ENCODE measurements around the gene ZFHX2. TPM values are rescaled to one million over a fixed set of nuclear protein-coding genes. Genes with fewer than 3 reads are reported as not detected.

Gene ZFHX2
- total RNA-seq, 2 experiments from 2014 or later = 1.5 to 1.8 TPM

DNA sequence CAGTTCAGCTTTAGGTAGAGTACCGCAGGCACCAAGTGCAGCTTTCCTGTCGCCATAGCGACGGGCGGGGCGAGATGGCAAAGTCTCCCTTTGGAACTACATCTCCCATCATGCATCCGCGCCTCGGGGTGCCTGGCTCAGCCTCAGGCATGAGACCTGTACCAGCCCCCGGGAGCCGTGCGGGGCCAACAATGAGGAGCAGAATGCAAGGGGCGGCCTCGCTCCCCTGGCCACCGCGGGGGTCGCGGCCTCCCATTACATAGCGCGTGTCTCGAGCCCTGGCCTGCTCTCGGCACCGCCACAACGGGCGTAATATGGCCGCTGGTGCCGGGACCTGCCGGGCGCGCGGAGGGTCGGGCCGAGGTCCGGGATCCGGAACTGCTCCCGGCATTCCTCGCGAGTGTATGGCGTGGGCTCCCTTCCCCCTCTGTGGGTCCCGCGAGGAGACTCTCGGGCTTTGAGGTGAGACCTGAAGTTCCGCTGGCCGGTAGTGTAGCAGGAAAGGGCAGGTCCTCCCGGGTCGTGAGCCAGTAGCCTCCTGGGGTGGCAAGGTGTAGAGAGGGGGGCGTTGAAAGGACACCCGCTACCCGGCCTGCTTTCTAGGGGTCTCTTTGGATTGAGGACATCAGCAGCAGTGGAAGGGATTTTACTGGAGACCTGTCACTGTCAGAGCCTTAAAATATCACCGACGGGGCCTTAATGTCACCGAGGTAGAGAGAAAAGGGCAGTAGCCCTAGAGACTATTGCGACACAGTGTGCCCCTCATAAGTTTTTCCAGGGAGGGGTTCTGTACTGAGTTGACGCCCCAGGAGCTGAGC is 4.5 kb upstream of the ZFHX2 start, which contains the start of gene THTPA:
TSS of gene THTPA (plus strand) at position 390 of the 818 bp plus-strand sequence. CDS start 487 bp downstream, outside the sequence.
- POLR2A ChIA-PET = interaction anchor here (0.6 to 3.0 kb wide), 7 partner anchors 9 to 256 kb away, joined by 3 to 16 read pairs (median 4); partner anchors contain the start of gene AP1G2
- CTCF ChIA-PET = interaction anchor here (0.6 to 9.3 kb wide), 6 partner anchors 11 to 791 kb away, joined by 3 to 148 read pairs (median 4); partner anchors contain the start of gene AP1G2

GRCh38 chr14:23555533-23555881 is 3.9 kb upstream of the ZFHX2 start:
- peaks cover 19% of the 10 kb centered on the region for H3K36me3 Mint-ChIP-seq (ENCODE audit: low read depth)
- ChIA-PET POLR2A (interaction anchor here (0.6 to 1.0 kb wide), 4 partner anchors 12 to 255 kb away, joined by 3 to 11 read pairs (median 4); partner anchors contain the start of gene AP1G2), CTCF (interaction anchor here (0.9 to 9.3 kb wide), 2 partner anchors 12 to 77 kb away, joined by 5 to 148 read pairs; partner anchors contain the start of gene AP1G2)
- peak overlapping the region; percentile 90 for H3K27ac Mint-ChIP-seq
- peaks cover 40% of the 10 kb centered on the region for H3K4me1 Mint-ChIP-seq
- DNase-seq = no peak
- H3K27me3 Mint-ChIP-seq = no peaks in the 10 kb centered on the region
- H3K9me3 Mint-ChIP-seq = no peaks in the 10 kb centered on the region
- H3K4me3 Mint-ChIP-seq = peak overlapping the region; percentile 97

More for the DNA sequence above, 4.5 kb upstream of the ZFHX2 start, which contains the start of gene THTPA:
- Mint-ChIP-seq H3K27ac (peak within 1 kb of the TSS; percentile 90), H3K9me3 (no peaks in the 10 kb centered on the region), H3K4me3 (peak within 1 kb of the TSS; percentile 97), H3K36me3 (ENCODE audit: low read depth) (peaks cover 24% of the 10 kb centered on the region), H3K27me3 (no peaks in the 10 kb centered on the region), H3K4me1 (peaks cover 43% of the 10 kb centered on the region)
- DNase-seq = peak; percentile 95

DNA sequence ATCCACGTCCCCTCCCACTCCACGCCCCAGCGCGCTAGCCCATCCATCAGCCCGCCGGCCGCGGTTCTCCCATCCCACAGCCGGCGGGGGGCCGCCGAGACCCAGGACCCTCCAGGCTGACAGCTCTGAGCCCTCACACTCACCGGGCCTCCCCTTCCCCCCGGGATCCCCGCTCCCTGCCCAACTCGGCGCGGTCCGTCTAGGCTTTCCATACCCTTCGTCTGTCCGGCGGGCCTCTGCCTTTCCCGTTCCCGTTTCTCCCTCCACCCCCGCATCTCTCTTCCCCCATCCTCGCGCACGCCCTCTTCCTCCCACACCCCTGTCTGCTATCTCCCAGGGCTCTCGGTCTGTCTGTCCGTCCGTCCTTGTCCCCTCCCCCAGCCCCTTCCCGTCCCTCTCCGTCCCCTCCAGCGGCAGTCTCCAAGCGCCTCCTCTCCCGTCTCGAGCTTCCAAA is 726 bp downstream of the ZFHX2 start:
- H3K27me3 Mint-ChIP-seq = no peaks in the 10 kb centered on the region
- no peak overlapping the region for H3K27ac Mint-ChIP-seq
- ChIA-PET POLR2A (interaction anchor here (1.0 kb wide), 1 partner anchor 81 kb away, joined by 3 read pairs; the partner anchor contains the start of gene NGDN), CTCF (interaction anchor here (1.6 to 2.1 kb wide), 2 partner anchors 10 to 13 kb away, joined by 3 to 14 read pairs; no protein-coding TSS in a partner anchor)
- no peak overlapping the region for H3K4me3 Mint-ChIP-seq
- no peak for DNase-seq
- H3K36me3 Mint-ChIP-seq (ENCODE audit: low read depth) = no peaks in the 10 kb centered on the region
- peaks cover 11% of the 10 kb centered on the region for H3K4me1 Mint-ChIP-seq
- no peaks in the 10 kb centered on the region for H3K9me3 Mint-ChIP-seq

DNA sequence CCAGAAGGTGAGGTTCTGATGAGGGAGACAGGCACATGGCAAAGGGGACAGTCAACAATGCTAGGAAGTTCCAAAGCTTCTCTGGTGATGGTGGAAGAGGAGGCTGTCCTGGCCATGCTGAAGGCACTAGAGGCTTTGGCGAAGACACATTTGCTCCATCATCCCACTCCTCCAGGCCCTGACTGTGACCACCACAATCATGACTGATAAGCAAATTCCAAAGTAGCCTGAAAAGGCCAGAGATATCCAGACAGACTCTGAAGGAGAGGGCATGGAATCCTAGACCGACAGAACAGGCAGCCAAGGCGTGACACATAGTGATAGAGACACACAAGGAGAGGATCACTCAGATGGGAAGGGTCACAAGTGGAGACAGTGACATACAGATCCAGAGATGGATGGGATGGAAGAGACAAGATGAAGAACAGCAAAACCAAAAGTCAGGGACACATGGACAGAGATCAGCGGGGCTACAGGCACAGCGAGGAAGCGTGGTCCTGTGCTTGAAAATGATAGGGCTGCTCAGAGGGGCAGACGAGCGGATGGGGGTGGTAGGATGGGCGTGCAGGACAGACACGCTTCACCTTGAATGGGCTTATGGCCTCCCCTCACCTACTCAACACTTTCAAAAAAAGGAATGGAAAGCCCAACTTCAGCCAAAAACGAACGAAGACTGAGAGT is 1.3 kb downstream of the ZFHX2 start:
- POLR2A ChIA-PET = interaction anchor here (1.0 kb wide), 1 partner anchor 80 kb away, joined by 3 read pairs; the partner anchor contains the start of gene NGDN
- DNase-seq = no peak
- Mint-ChIP-seq H3K4me3 (no peak overlapping the region), H3K27ac (no peak overlapping the region), H3K27me3 (no peaks in the 10 kb centered on the region), H3K9me3 (no peaks in the 10 kb centered on the region), H3K4me1 (peaks cover 10% of the 10 kb centered on the region), H3K36me3 (ENCODE audit: low read depth) (no peaks in the 10 kb centered on the region)
- CTCF ChIA-PET = no interaction called here

GRCh38 chr14:23548351-23549318 is 2.9 kb downstream of the ZFHX2 start:
- Mint-ChIP-seq H3K4me1 (peaks cover 4% of the 10 kb centered on the region), H3K27me3 (no peaks in the 10 kb centered on the region), H3K9me3 (no peaks in the 10 kb centered on the region), H3K36me3 (ENCODE audit: low read depth) (no peaks in the 10 kb centered on the region), H3K27ac (no peak overlapping the region), H3K4me3 (no peak overlapping the region)
- POLR2A ChIA-PET = no interaction called here
- CTCF ChIA-PET = interaction anchor here (0.9 to 1.2 kb wide), 4 partner anchors 11 to 81 kb away, joined by 3 to 5 read pairs (median 4); no protein-coding TSS in a partner anchor
- DNase-seq = no peak

- H3K27me3 Mint-ChIP-seq = no peaks in the 10 kb centered on the region
- H3K36me3 Mint-ChIP-seq (ENCODE audit: low read depth) = no peaks in the 10 kb centered on the region
- ChIA-PET POLR2A (no interaction called here), CTCF (interaction anchor here (1.0 to 1.2 kb wide), 3 partner anchors 12 to 80 kb away, joined by 3 to 5 read pairs (median 4); no protein-coding TSS in a partner anchor)
- no peak overlapping the region for H3K4me3 Mint-ChIP-seq
- H3K9me3 Mint-ChIP-seq = no peaks in the 10 kb centered on the region
- no peak overlapping the region for H3K27ac Mint-ChIP-seq
- peaks cover 3% of the 10 kb centered on the region for H3K4me1 Mint-ChIP-seq
- no peak for DNase-seq
These were observed 3.6 kb downstream of the ZFHX2 start for GRCh38 chr14:23547924-23548323.

DNA sequence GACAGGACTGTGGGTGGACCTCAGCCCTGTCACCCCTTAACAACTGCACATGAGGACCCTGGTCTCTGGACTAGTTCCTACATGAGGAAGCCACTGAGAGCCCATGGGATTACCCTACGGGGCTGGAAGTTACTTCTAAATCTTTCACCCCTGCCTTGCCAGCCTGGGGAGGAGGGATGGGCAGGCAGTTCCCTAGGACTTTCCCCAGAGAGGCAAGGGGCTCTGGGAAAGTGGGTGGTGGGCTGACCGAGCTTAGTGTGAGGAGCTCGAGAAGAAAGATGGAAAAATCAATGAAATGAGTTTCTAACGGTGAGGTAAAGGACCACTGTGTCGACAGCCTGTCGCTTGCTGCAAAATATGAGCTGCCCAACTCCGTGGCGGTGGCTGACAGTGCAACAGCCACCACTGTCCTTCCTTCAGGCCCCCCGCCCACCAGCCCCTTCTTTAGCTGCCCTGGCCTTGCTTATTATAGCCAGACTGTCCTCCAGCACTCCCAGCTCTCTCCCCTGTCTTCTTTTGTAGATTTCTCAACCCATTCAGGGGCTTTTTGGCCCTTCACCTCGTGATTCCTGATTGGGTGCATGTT is 5.0 kb downstream of the ZFHX2 start:
- H3K4me3 Mint-ChIP-seq = no peak overlapping the region
- no peaks in the 10 kb centered on the region for H3K9me3 Mint-ChIP-seq
- ChIA-PET CTCF (interaction anchor here (1.0 kb wide), 1 partner anchor 14 kb away, joined by 3 read pairs; no protein-coding TSS in a partner anchor), POLR2A (no interaction called here)
- no peak for DNase-seq
- no peaks in the 10 kb centered on the region for H3K4me1 Mint-ChIP-seq
- no peaks in the 10 kb centered on the region for H3K27me3 Mint-ChIP-seq
- no peaks in the 10 kb centered on the region for H3K36me3 Mint-ChIP-seq (ENCODE audit: low read depth)
- H3K27ac Mint-ChIP-seq = no peak overlapping the region

DNA sequence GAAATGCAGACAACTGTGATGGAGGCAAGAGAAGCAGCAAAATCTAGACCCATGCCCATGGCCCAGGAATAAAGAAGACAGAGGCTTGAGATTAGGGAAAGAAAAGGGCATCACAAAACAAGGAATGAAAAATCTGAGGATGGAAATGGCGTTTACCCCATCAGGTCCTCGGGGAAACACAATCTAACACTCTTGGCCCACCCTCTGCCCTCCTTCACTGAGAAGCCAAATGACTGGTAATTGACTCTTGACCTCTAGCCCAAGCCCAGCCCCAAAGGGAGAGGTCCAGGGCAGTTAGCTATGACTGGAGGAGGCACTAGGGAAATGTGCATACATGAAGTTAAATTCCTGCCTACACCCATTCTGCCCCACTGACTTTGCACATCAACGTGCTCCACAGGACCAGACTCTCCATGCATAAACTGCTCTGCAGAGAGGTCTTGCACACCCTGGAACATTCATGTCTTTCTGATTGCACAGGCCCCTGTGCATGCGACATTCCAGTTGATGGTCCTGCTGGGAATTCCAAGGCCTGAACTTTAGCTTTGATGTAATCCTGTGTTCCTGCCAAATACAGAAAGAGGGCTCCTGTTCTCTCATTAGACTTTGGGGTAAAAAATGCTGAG is 5.7 kb downstream of the ZFHX2 start:
- CTCF ChIA-PET = interaction anchor here (1.0 kb wide), 1 partner anchor 15 kb away, joined by 3 read pairs; no protein-coding TSS in a partner anchor
- POLR2A ChIA-PET = no interaction called here

DNA sequence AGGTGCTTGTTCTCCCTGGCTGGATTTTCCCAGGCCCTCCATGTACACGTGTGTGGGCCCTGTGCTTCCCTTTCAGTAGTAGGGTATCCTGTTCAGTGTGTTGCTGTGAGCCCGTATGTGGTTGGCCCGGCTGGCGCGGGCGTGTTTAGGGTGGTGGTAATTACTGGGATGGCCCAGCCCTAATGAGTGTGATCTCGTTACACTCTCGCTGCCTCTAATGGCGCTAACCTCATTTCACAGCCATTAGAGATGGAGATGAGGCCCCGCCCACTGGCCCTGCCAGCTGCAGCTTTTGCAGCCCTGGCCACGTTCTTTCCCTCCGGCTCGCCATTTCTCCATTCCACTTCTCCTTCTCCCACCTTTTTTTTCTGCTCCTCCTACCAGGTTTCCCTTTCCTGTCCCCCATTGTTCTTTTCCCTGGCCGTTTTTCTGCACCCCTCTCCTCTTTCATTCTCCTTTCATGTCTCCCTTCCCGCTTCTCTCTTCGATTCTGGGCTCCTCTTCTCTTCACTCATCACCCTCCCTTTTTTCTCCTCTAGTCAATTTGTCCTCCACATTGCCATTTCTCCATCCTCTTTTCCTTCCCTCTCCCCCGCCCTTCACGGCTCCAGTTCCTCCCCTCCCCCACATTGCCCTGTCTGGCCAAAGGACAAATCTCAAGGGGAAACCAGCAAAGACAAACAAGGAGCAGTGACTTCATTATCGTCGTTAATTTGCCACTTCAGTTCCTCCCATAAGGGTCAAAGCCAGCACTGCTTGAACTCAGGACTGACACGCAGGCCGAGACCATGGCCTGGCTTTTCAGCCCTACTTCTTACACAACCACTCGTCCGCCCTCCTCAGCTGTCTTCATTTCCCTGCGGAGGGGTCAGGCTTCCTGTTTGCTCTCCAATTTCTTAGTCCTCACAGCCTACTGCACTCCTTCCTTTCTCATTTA is 6.8 kb downstream of the ZFHX2 start:
- Mint-ChIP-seq H3K4me3 (no peak overlapping the region), H3K27ac (no peak overlapping the region), H3K36me3 (ENCODE audit: low read depth) (no peaks in the 10 kb centered on the region), H3K4me1 (no peaks in the 10 kb centered on the region), H3K27me3 (no peaks in the 10 kb centered on the region), H3K9me3 (no peaks in the 10 kb centered on the region)
- ChIA-PET CTCF (no interaction called here), POLR2A (no interaction called here)
- DNase-seq = no peak

More for the DNA sequence above, 5.7 kb downstream of the ZFHX2 start:
- Mint-ChIP-seq H3K4me1 (no peaks in the 10 kb centered on the region), H3K36me3 (ENCODE audit: low read depth) (no peaks in the 10 kb centered on the region), H3K9me3 (no peaks in the 10 kb centered on the region), H3K4me3 (no peak overlapping the region), H3K27ac (no peak overlapping the region), H3K27me3 (no peaks in the 10 kb centered on the region)
- no peak for DNase-seq

GRCh38 chr14:23543403-23543802 is 8.2 kb downstream of the ZFHX2 start:
- Mint-ChIP-seq H3K27me3 (no peaks in the 10 kb centered on the region), H3K9me3 (no peaks in the 10 kb centered on the region), H3K27ac (no peak overlapping the region), H3K4me3 (no peak overlapping the region), H3K4me1 (peaks cover 1% of the 10 kb centered on the region), H3K36me3 (ENCODE audit: low read depth) (no peaks in the 10 kb centered on the region)
- CTCF ChIA-PET = interaction anchor here (1.7 kb wide), 1 partner anchor 17 kb away, joined by 7 read pairs; no protein-coding TSS in a partner anchor
- DNase-seq = no peak
- POLR2A ChIA-PET = no interaction called here

DNA sequence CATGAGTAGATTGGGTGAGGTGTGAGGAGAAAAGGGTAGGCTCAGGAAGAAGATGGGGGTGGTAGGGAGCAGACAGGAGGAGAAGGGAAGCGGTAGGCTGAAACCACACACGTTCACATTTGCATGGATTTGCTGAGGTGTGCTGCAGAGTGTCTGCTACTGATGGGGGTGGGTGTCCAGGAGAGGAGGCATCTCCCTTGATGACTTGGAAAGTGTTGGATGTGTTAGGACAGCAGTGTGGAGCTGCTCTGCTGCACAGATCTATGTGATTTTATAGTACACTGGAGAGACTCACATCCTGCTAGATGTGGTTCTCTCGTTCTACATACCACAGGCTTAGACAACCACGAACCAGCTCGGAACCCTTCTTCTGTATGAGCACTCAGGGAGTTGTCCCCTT is 9.3 kb downstream of the ZFHX2 start:
- H3K9me3 Mint-ChIP-seq = no peaks in the 10 kb centered on the region
- peaks cover 1% of the 10 kb centered on the region for H3K4me1 Mint-ChIP-seq
- no peak for DNase-seq
- no peak overlapping the region for H3K27ac Mint-ChIP-seq
- H3K36me3 Mint-ChIP-seq (ENCODE audit: low read depth) = no peaks in the 10 kb centered on the region
- no peak overlapping the region for H3K4me3 Mint-ChIP-seq
- CTCF ChIA-PET = interaction anchor here (0.8 to 1.7 kb wide), 4 partner anchors 14 to 65 kb away, joined by 3 to 7 read pairs (median 5); no protein-coding TSS in a partner anchor
- POLR2A ChIA-PET = no interaction called here
- H3K27me3 Mint-ChIP-seq = no peaks in the 10 kb centered on the region
